DOHH2 (cell line): ENCODE data around the gene SLC45A3.

Experiments used
- H3F3A ChIP-seq: fragments of 200-600 bp; sonication (generic), shearing (Covaris generic); 2 replicates; pipeline ENCODE4 v1.6.0; 2016; ENCODE audit warnings: antibody characterized with exemption, mild to moderate bottlenecking; ENCODE audit not compliant: control insufficient read depth, insufficient read depth
- H3K27ac ChIP-seq: fragments of 200-600 bp; sonication (generic); 2 replicates; pipeline ENCODE4 v1.5.1; 2014; ENCODE audit warnings: low read depth, mild to moderate bottlenecking, low read length, moderate library complexity
- H3K27me3 ChIP-seq: fragments of 200-600 bp; sonication (generic); 2 replicates; pipeline ENCODE4 v1.6.1; 2014; ENCODE audit warnings: mild to moderate bottlenecking, low read length, mixed read lengths; ENCODE audit not compliant: control insufficient read depth
- H3K36me3 ChIP-seq: fragments of 200-600 bp; sonication (generic); 2 replicates; pipeline ENCODE4 v1.6.1; 2014; ENCODE audit warnings: mild to moderate bottlenecking, low read length, moderate library complexity, mixed read lengths; ENCODE audit not compliant: control insufficient read depth
- H3K4me1 ChIP-seq: fragments of 200-600 bp; sonication (generic); 2 replicates; pipeline ENCODE4 v1.6.1; 2014; ENCODE audit warnings: mild to moderate bottlenecking, low read length, mixed read lengths; ENCODE audit not compliant: control insufficient read depth
- H3K4me2 ChIP-seq: fragments of 200-600 bp; sonication (generic); 2 replicates; pipeline ENCODE4 v1.6.0; 2014; ENCODE audit warnings: mild to moderate bottlenecking, low read length, moderate library complexity
- H3K4me3 ChIP-seq: fragments of 200-600 bp; sonication (generic); 2 replicates; pipeline ENCODE4 v1.5.1; 2014; ENCODE audit warnings: mild to moderate bottlenecking, low read length, mixed read lengths
- H3K79me2 ChIP-seq: fragments of 200-600 bp; sonication (generic); 2 replicates; pipeline ENCODE4 v1.6.1; 2014; ENCODE audit warnings: mild to moderate bottlenecking, low read length, mixed read lengths; ENCODE audit not compliant: control insufficient read depth
- H3K9me2 ChIP-seq: fragments of 200-600 bp; sonication (generic); replicated peaks from 2 replicates; pipeline ENCODE4 v1.6.1; 2014; ENCODE audit warnings: mild to moderate bottlenecking, low read length, mixed read lengths; ENCODE audit not compliant: control insufficient read depth
- H3K9me3 ChIP-seq: fragments of 200-600 bp; sonication (generic); 2 replicates; pipeline ENCODE4 v1.6.1; 2014; ENCODE audit warnings: antibody characterized with exemption, low read length, mixed read lengths; ENCODE audit not compliant: control insufficient read depth, insufficient read depth
- H4K20me1 ChIP-seq: fragments of 200-600 bp; sonication (generic); 2 replicates; pipeline ENCODE4 v1.6.0; 2014; ENCODE audit warnings: low read depth, mild to moderate bottlenecking, antibody characterized with exemption, low read length, moderate library complexity; ENCODE audit not compliant: control insufficient read depth, insufficient read depth
- EZH2phosphoT487 ChIP-seq: fragments of 200-600 bp; sonication (generic); IDR thresholded peaks from 2 replicates; pipeline ENCODE4 v1.6.1; 2017; ENCODE audit warnings: borderline replicate concordance, mild to moderate bottlenecking, antibody characterized with exemption, low read length, moderate library complexity, mixed read lengths
- TF ChIP-seq, protein P1 (sequence below): fragments of 200-600 bp; sonication (generic); IDR thresholded peaks from one replicate; pipeline ENCODE4 v1.5.1; 2014; ENCODE audit warnings: antibody characterized with exemption, mild to moderate bottlenecking, low read depth, low read length; ENCODE audit not compliant: poor library complexity, severe bottlenecking

SLC45A3 gene

DNA sequence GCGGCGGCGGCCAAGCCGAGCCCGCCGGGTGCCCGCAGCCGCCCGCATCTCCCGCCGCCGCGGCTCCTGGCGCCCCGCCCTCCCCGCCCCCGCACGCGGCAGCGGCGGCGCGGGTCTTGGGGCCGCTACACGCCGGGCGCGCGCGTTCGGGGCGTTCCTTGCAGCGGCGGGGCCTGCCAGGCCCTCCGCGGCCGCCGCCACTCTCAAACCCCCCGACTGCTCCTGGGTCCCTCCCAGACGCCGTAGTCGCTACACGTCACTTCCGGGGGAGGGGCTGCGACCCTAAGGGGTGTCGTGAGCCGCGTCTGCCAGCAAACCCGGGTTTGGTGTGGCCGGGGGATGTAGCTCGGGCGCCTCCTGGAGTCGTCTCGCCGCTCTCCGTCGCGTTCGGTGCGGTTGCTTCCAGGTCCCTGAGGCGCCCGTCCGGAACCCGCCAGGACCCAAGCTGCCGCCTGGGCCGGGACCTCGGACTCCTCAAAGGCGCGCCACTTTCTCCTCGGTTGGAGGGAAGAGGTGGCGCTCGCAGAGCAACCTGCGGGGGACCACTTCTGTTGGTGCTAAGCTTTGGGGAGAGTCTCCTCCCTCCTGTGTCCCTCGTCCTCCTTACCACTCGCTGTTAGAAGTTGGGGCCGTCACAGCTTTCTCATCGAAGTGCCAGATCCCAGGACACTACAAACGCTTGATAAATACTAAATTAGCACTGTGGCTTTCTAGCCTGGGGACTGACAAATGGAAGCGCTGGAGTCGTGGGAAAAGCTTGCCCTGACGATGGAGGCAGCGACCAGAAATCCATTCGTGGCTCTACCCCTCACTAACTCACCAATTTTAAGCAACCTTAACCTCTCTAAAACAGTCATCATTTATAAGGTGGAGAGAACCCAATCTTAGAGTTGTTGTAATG is 48.3 kb downstream of the SLC45A3 start, which contains the start of gene ELK4:
TSS of gene ELK4 (minus strand) at position 244 of the 901 bp plus-strand sequence. CDS start 8,129 bp downstream, outside the sequence.
- Histone ChIP-seq H3K4me2 (peak within 1 kb of the TSS; percentile 93), H3F3A (peaks cover 9% of the 10 kb centered on the region), H3K4me1 (peaks cover 32% of the 10 kb centered on the region), H3K9me3 (no peaks in the 10 kb centered on the region), H3K9me2 (no peaks in the 10 kb centered on the region), H3K27ac (peak within 1 kb of the TSS; percentile 92), H3K27me3 (no peaks in the 10 kb centered on the region), H4K20me1 (peaks cover 6% of the 10 kb centered on the region; the same call in 1 of the 2 replicates), H3K36me3 (peaks cover 26% of the 10 kb centered on the region), H3K4me3 (peak within 1 kb of the TSS; percentile 89), H3K79me2 (peaks cover 47% of the 10 kb centered on the region)
- TF ChIP-seq, protein P1, sequence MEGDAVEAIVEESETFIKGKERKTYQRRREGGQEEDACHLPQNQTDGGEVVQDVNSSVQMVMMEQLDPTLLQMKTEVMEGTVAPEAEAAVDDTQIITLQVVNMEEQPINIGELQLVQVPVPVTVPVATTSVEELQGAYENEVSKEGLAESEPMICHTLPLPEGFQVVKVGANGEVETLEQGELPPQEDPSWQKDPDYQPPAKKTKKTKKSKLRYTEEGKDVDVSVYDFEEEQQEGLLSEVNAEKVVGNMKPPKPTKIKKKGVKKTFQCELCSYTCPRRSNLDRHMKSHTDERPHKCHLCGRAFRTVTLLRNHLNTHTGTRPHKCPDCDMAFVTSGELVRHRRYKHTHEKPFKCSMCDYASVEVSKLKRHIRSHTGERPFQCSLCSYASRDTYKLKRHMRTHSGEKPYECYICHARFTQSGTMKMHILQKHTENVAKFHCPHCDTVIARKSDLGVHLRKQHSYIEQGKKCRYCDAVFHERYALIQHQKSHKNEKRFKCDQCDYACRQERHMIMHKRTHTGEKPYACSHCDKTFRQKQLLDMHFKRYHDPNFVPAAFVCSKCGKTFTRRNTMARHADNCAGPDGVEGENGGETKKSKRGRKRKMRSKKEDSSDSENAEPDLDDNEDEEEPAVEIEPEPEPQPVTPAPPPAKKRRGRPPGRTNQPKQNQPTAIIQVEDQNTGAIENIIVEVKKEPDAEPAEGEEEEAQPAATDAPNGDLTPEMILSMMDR: peak; percentile 76
- no peak for TF ChIP-seq EZH2phosphoT487

DNA sequence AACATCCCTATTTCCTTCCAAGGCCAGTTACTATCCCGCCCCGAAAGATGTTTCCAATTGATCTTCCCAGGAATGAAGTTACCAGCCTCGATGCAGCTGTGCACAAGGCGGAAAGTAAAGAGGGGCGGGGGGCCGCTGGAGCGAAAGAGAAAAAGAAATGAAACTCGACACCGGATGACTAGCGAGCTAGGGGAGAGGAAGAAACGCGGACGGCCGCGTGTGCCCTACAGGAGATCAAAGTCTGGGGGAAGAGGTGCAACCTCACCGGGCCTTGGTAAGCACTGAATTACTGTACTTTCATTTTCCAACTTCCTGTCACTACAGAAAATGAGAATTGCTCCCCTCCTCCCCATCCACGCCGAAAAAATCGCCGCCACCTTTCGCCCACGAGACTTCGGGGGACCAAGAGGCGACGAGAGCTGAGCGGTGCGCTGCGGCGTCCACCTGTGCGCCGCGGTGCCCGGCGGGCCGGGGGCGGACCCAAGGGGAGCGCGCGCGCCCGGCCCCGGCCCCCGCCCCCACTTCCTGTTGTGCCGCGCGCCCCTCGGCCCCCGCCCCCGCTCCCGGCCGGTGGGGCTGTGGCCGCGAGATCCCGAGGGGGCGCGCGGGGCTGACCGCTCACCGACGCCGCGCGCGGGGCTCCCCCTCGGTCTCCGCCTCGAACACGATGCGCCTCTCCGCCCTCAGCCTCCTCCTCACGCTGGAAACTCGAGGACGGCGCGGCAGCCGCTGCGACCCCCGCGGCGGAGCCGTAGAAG is 49.1 kb downstream of the SLC45A3 start:
- no peak for TF ChIP-seq EZH2phosphoT487
- TF ChIP-seq, protein P1: no peak

DNA sequence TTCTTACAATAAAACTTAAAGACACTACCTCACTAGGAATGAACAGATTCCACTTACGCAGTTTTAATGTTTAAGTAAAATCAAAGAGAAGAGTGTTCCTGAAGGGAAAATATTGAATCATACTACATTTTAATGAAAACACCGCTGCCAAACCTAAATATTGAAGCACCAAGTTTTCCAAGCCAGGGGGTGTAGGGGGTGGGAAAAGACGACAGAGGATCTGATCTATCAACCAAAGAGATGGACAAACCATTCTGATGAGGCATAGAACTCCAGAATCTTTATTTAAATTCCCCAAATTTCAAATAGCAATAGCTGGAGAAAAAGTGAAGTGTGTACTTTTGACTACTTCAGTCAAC is 49.7 kb downstream of the SLC45A3 start:
- H3K4me1 ChIP-seq: peaks cover 45% of the 10 kb centered on the region
- H3K27ac ChIP-seq: peak overlapping the region; percentile 92
- no peaks in the 10 kb centered on the region for H3K9me2 ChIP-seq
- peaks cover 61% of the 10 kb centered on the region for H3K79me2 ChIP-seq
- peaks cover 9% of the 10 kb centered on the region for H3F3A ChIP-seq
- peaks cover 9% of the 10 kb centered on the region; the same call in 1 of the 2 replicates for H4K20me1 ChIP-seq
- H3K9me3 ChIP-seq: no peaks in the 10 kb centered on the region
- H3K36me3 ChIP-seq: peaks cover 39% of the 10 kb centered on the region
- peak overlapping the region; percentile 74 for H3K4me2 ChIP-seq
- no peaks in the 10 kb centered on the region for H3K27me3 ChIP-seq
- TF ChIP-seq, protein P1: no peak
- TF ChIP-seq EZH2phosphoT487: no peak
- H3K4me3 ChIP-seq: peak overlapping the region; percentile 89

More for the DNA sequence above, 49.1 kb downstream of the SLC45A3 start:
- peak overlapping the region; percentile 92 for H3K27ac ChIP-seq
- peaks cover 40% of the 10 kb centered on the region for H3K4me1 ChIP-seq
- H3K9me3 ChIP-seq: no peaks in the 10 kb centered on the region
- H3K27me3 ChIP-seq: no peaks in the 10 kb centered on the region
- peak overlapping the region; percentile 74 for H3K4me2 ChIP-seq
- H3K9me2 ChIP-seq: no peaks in the 10 kb centered on the region
- peaks cover 6% of the 10 kb centered on the region; the same call in 1 of the 2 replicates for H4K20me1 ChIP-seq
- peaks cover 55% of the 10 kb centered on the region for H3K79me2 ChIP-seq
- H3K4me3 ChIP-seq: peak overlapping the region; percentile 89
- peaks cover 9% of the 10 kb centered on the region for H3F3A ChIP-seq
- H3K36me3 ChIP-seq: peaks cover 35% of the 10 kb centered on the region
